Measurements from ENCODE around the gene TTLL7.

DNA sequence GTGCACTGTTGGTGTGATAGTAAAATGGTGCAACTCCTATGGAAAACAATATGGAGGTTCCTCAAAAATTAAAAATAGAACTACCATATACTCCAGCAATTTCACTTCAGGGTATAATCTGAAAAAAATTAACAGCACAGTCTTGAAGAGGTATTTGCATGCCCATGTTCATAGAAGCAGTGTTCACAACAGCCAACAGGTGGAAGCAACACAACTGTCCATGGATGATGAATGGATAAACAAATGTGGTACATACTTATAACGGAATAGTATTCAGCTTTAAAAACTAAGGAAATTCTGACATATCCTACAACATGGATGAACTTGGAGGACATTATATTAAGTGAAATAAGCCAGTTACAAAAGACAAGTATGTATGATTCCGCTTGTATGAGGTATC lies 8.2 kb downstream of the TTLL7 start:
- TF ChIP-seq POLR2A (IDR thresholded peaks at IDR 0.05; ENCODE audit: low read depth, low read length) = no peak
- no peak for TF ChIP-seq TAF1 (IDR thresholded peaks at IDR 0.05; ENCODE audit: borderline replicate concordance, low read depth, low read length)
- no peak for TF ChIP-seq POLR2AphosphoS5 (IDR thresholded peaks at IDR 0.05; ENCODE audit: low read depth, low read length)
